ENCODE results near the gene CLEC3B. TPM values are rescaled to one million over a fixed set of nuclear protein-coding genes. Genes with fewer than 3 reads are reported as not detected.
A peak's percentile ranks its signal among the peaks of the same experiment; 100 is the strongest.

CLEC3B gene
- total RNA-seq, 4 donors from 2014 or later, result 11.6 to 47.9 (median 32.7) TPM

DNA sequence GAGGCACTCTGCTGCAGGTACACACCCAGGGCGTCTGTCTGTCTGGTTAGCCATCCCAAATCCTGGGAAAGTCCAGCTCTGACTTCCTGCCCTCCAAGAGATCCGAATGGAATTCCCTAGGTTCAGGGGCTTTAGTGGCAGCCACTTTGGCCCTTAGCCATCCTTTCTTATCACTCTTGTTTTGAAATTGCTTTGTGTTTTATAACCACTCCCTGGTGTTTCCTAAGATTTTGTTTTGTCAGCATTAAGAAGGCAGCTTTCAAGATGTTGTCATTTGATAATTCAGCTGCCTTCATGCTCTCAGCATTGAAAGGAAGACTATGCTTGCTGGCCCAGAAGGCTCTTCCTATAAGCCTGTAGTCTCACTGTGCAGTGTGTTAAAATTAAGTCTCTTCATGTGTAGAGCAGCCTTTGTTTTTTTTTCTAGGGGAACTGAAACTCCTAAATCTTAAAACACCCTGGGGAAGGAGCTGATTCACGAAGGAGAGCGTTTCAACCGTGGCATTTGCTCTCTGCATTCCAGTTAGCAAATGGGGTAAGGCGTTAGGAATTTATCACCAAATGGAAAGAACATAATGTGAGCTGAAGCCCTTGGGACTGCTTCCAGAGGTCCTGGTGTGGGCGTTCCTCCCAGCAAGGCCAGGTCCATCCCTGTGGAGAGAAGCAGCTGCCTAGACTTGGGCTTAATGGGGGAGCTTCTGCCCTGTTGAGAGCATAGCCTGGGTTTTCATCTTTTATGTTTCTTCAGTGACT lies 14.2 kb upstream of the CLEC3B start:
- H3K36me3 ChIP-seq, result peaks cover 0 to 18% (median 0%) of the 10 kb centered on the region in 3 donors
- TF ChIP-seq POLR2A (IDR thresholded peaks at IDR 0.05), result no peak
- no peak for TF ChIP-seq CTCF (IDR thresholded peaks at IDR 0.05)
- no peaks in the 10 kb centered on the region for H3K9me3 ChIP-seq
- H3K27ac ChIP-seq, result peak overlapping the region; percentile 52 to 79 (median 62)
- no peak overlapping the region for H3K4me3 ChIP-seq
- peaks cover 0 to 12% (median 5%) of the 10 kb centered on the region in 4 donors for H3K4me1 ChIP-seq
- peak in 1 of 3 donors; percentile 53 for DNase-seq
- H3K27me3 ChIP-seq, result no peaks in the 10 kb centered on the region

DNA sequence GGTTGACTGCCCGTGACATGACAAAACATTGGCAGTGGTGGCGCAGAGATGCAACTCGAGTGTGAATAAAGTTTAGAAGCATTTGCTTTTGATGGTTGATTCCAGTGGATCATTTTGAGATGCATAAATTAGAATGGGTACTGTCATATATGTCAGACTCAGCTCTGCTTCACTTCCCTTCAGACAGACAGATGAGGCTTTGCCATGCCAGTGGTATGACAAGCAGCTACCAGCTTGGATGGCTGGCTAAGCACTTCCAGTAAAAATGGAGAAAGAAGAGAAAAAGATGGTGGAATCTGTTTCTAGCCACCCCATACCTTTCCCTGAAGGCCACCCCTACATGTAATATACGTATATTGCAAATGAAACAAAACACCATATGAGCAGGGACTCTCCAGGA lies 13.5 kb upstream of the CLEC3B start:
- H3K9me3 ChIP-seq, result no peaks in the 10 kb centered on the region
- peak overlapping the region; percentile 52 to 79 (median 62) for H3K27ac ChIP-seq
- no peaks in the 10 kb centered on the region for H3K27me3 ChIP-seq
- TF ChIP-seq POLR2A (IDR thresholded peaks at IDR 0.05) (no peak), CTCF (IDR thresholded peaks at IDR 0.05) (no peak)
- no peak for DNase-seq
- H3K36me3 ChIP-seq, result peaks cover 0 to 11% (median 0%) of the 10 kb centered on the region in 3 donors
- peaks cover 0 to 12% (median 5%) of the 10 kb centered on the region in 4 donors for H3K4me1 ChIP-seq
- H3K4me3 ChIP-seq, result no peak overlapping the region

GRCh38 chr3:45016916-45017315 lies 9.2 kb upstream of the CLEC3B start:
- no peak overlapping the region for H3K27ac ChIP-seq
- H3K9me3 ChIP-seq, result no peaks in the 10 kb centered on the region
- H3K27me3 ChIP-seq, result no peaks in the 10 kb centered on the region
- peaks cover 0 to 6% (median 0%) of the 10 kb centered on the region in 4 donors for H3K4me1 ChIP-seq
- no peak for DNase-seq
- no peak overlapping the region for H3K4me3 ChIP-seq
- H3K36me3 ChIP-seq, result no peaks in the 10 kb centered on the region
- TF ChIP-seq POLR2A (IDR thresholded peaks at IDR 0.05), result no peak
- no peak for TF ChIP-seq CTCF (IDR thresholded peaks at IDR 0.05)

- no peaks in the 10 kb centered on the region for H3K4me1 ChIP-seq
- no peaks in the 10 kb centered on the region for H3K27me3 ChIP-seq
- TF ChIP-seq CTCF (IDR thresholded peaks at IDR 0.05) (no peak), POLR2A (IDR thresholded peaks at IDR 0.05) (no peak)
- no peak overlapping the region for H3K27ac ChIP-seq
- H3K9me3 ChIP-seq, result no peaks in the 10 kb centered on the region
- DNase-seq, result no peak
- H3K4me3 ChIP-seq, result no peak overlapping the region
- no peaks in the 10 kb centered on the region for H3K36me3 ChIP-seq
Observed at GRCh38 chr3:45017821-45018220, 8.3 kb upstream of the CLEC3B start.

GRCh38 chr3:45020534-45020933 lies 5.6 kb upstream of the CLEC3B start:
- Histone ChIP-seq H3K4me1 (peaks cover 0 to 6% (median 0%) of the 10 kb centered on the region in 4 donors), H3K4me3 (no peak overlapping the region), H3K36me3 (no peaks in the 10 kb centered on the region), H3K9me3 (no peaks in the 10 kb centered on the region), H3K27me3 (no peaks in the 10 kb centered on the region), H3K27ac (no peak overlapping the region)
- no peak for TF ChIP-seq POLR2A (IDR thresholded peaks at IDR 0.05)
- no peak for TF ChIP-seq CTCF (IDR thresholded peaks at IDR 0.05)
- DNase-seq, result no peak
